Effector memory CD4-positive, alpha-beta T cell (primary cell): ENCODE measurements around the gene CNIH3.

Source experiments
- DNase-seq, 3 donors: peaks; one replicate each; pipeline ENCODE4 v3.0.0-alpha.2; 2020
- H3K27ac ChIP-seq: 2 replicates; pipeline ENCODE4 v1.7.0; 2013; ENCODE audit warnings: mild to moderate bottlenecking, low read length, moderate library complexity; ENCODE audit not compliant: insufficient read depth, poor library complexity, severe bottlenecking
- H3K27me3 ChIP-seq: replicated peaks from 2 replicates; pipeline ENCODE4 v1.7.0; 2013; ENCODE audit warnings: mild to moderate bottlenecking, low read length; ENCODE audit not compliant: insufficient read depth, control insufficient read depth, poor library complexity, severe bottlenecking
- H3K36me3 ChIP-seq: 2 replicates; pipeline ENCODE4 v1.7.0; 2013; ENCODE audit warnings: mild to moderate bottlenecking, low read length, moderate library complexity; ENCODE audit not compliant: control insufficient read depth, insufficient read depth
- H3K4me1 ChIP-seq: 2 replicates; pipeline ENCODE4 v1.7.0; 2013; ENCODE audit warnings: low read length, mild to moderate bottlenecking; ENCODE audit not compliant: control insufficient read depth, insufficient read depth, poor library complexity, severe bottlenecking
- H3K4me3 ChIP-seq: 2 replicates; pipeline ENCODE4 v1.7.0; 2013; ENCODE audit warnings: low read length, low read depth, mild to moderate bottlenecking; ENCODE audit not compliant: insufficient read depth, poor library complexity, severe bottlenecking
- H3K9me3 ChIP-seq: 2 replicates; pipeline ENCODE4 v1.7.0; 2013; ENCODE audit warnings: mild to moderate bottlenecking, low read length, moderate library complexity; ENCODE audit not compliant: control insufficient read depth

The CNIH3 gene

GRCh38 chr1:224744521-224744920 lies 128.4 kb downstream of the CNIH3 start:
- no peaks in the 10 kb centered on the region for H3K36me3 ChIP-seq
- H3K27ac ChIP-seq = no peak overlapping the region

GRCh38 chr1:224745394-224745793 lies 129.3 kb downstream of the CNIH3 start:
- no peak overlapping the region for H3K27ac ChIP-seq
- no peaks in the 10 kb centered on the region for H3K27me3 ChIP-seq
- H3K9me3 ChIP-seq = no peaks in the 10 kb centered on the region
- no peaks in the 10 kb centered on the region for H3K36me3 ChIP-seq
- no peaks in the 10 kb centered on the region for H3K4me1 ChIP-seq
- DNase-seq = no peak
- no peak overlapping the region for H3K4me3 ChIP-seq

More at GRCh38 chr1:224744521-224744920, 128.4 kb downstream of the CNIH3 start:
- no peaks in the 10 kb centered on the region for H3K4me1 ChIP-seq
- H3K4me3 ChIP-seq = no peak overlapping the region
- no peaks in the 10 kb centered on the region for H3K9me3 ChIP-seq
- DNase-seq = no peak
- H3K27me3 ChIP-seq = no peaks in the 10 kb centered on the region

GRCh38 chr1:224745924-224746323 lies 129.8 kb downstream of the CNIH3 start:
- no peak for DNase-seq
- no peaks in the 10 kb centered on the region for H3K27me3 ChIP-seq
- H3K4me1 ChIP-seq = no peaks in the 10 kb centered on the region
- H3K36me3 ChIP-seq = no peaks in the 10 kb centered on the region
- no peak overlapping the region for H3K27ac ChIP-seq
- no peak overlapping the region for H3K4me3 ChIP-seq
- H3K9me3 ChIP-seq = no peaks in the 10 kb centered on the region

- H3K9me3 ChIP-seq = no peaks in the 10 kb centered on the region
- no peak for DNase-seq
- H3K27me3 ChIP-seq = no peaks in the 10 kb centered on the region
- no peak overlapping the region for H3K27ac ChIP-seq
- no peaks in the 10 kb centered on the region for H3K4me1 ChIP-seq
- no peaks in the 10 kb centered on the region for H3K36me3 ChIP-seq
- no peak overlapping the region for H3K4me3 ChIP-seq
Observed at GRCh38 chr1:224747578-224747977, 131.5 kb downstream of the CNIH3 start.

GRCh38 chr1:224749916-224750315 lies 133.8 kb downstream of the CNIH3 start:
- no peaks in the 10 kb centered on the region for H3K9me3 ChIP-seq
- DNase-seq = no peak
- H3K4me3 ChIP-seq = no peak overlapping the region
- no peaks in the 10 kb centered on the region for H3K4me1 ChIP-seq
- H3K27me3 ChIP-seq = no peaks in the 10 kb centered on the region
- H3K27ac ChIP-seq = no peak overlapping the region
- no peaks in the 10 kb centered on the region for H3K36me3 ChIP-seq

- H3K4me3 ChIP-seq = no peak overlapping the region
- H3K9me3 ChIP-seq = no peaks in the 10 kb centered on the region
- no peaks in the 10 kb centered on the region for H3K36me3 ChIP-seq
- H3K27ac ChIP-seq = no peak overlapping the region
- DNase-seq = no peak
- H3K27me3 ChIP-seq = no peaks in the 10 kb centered on the region
- no peaks in the 10 kb centered on the region for H3K4me1 ChIP-seq
Observed at GRCh38 chr1:224751624-224752311, 135.7 kb downstream of the CNIH3 start.

GRCh38 chr1:224753491-224753890 lies 137.4 kb downstream of the CNIH3 start:
- H3K4me3 ChIP-seq = no peak overlapping the region
- no peak overlapping the region for H3K27ac ChIP-seq
- DNase-seq = no peak
- H3K4me1 ChIP-seq = no peaks in the 10 kb centered on the region
- H3K9me3 ChIP-seq = no peaks in the 10 kb centered on the region
- H3K27me3 ChIP-seq = no peaks in the 10 kb centered on the region
- H3K36me3 ChIP-seq = no peaks in the 10 kb centered on the region

- Histone ChIP-seq H3K4me1 (no peaks in the 10 kb centered on the region), H3K4me3 (no peak overlapping the region), H3K36me3 (no peaks in the 10 kb centered on the region), H3K9me3 (peaks cover 5% of the 10 kb centered on the region), H3K27ac (no peak overlapping the region), H3K27me3 (no peaks in the 10 kb centered on the region)
- no peak for DNase-seq
Observed at GRCh38 chr1:224755586-224755985, 139.5 kb downstream of the CNIH3 start.

- Histone ChIP-seq H3K27me3 (no peaks in the 10 kb centered on the region), H3K4me3 (no peak overlapping the region)
- no peak for DNase-seq
Observed at GRCh38 chr1:224757508-224757907, 141.4 kb downstream of the CNIH3 start.

GRCh38 chr1:224759135-224759534 lies 143.0 kb downstream of the CNIH3 start:
- H3K27me3 ChIP-seq = no peaks in the 10 kb centered on the region
- no peaks in the 10 kb centered on the region for H3K4me1 ChIP-seq
- peaks cover 5% of the 10 kb centered on the region for H3K9me3 ChIP-seq
- DNase-seq = no peak
- no peak overlapping the region for H3K27ac ChIP-seq
- H3K36me3 ChIP-seq = no peaks in the 10 kb centered on the region
- H3K4me3 ChIP-seq = no peak overlapping the region

More at GRCh38 chr1:224757508-224757907, 141.4 kb downstream of the CNIH3 start:
- Histone ChIP-seq H3K9me3 (peaks cover 5% of the 10 kb centered on the region), H3K36me3 (no peaks in the 10 kb centered on the region), H3K27ac (no peak overlapping the region), H3K4me1 (no peaks in the 10 kb centered on the region)
